GM10266 (cell line): ENCODE measurements around the gene SLC25A3.
A peak's percentile ranks its signal among the peaks of the same experiment; 100 is the strongest.
"Not testable (repeated sequence)": the region's sequence is repeated elsewhere in the genome, so short reads cannot be mapped to it uniquely, and the experiment has no call there.

Experiments
- DNase-seq: peaks from one replicate; pipeline ENCODE4 v3.0.0; 2012; ENCODE audit errors: extremely low spot score
- TF ChIP-seq, protein P1 (sequence below): IDR thresholded peaks from 2 replicates; pipeline ENCODE4 v1.5.1; 2012; ENCODE audit warnings: mild to moderate bottlenecking, low read depth; ENCODE audit not compliant: control insufficient read depth, insufficient read depth; ENCODE audit errors: missing control alignments

The SLC25A3 gene

DNA sequence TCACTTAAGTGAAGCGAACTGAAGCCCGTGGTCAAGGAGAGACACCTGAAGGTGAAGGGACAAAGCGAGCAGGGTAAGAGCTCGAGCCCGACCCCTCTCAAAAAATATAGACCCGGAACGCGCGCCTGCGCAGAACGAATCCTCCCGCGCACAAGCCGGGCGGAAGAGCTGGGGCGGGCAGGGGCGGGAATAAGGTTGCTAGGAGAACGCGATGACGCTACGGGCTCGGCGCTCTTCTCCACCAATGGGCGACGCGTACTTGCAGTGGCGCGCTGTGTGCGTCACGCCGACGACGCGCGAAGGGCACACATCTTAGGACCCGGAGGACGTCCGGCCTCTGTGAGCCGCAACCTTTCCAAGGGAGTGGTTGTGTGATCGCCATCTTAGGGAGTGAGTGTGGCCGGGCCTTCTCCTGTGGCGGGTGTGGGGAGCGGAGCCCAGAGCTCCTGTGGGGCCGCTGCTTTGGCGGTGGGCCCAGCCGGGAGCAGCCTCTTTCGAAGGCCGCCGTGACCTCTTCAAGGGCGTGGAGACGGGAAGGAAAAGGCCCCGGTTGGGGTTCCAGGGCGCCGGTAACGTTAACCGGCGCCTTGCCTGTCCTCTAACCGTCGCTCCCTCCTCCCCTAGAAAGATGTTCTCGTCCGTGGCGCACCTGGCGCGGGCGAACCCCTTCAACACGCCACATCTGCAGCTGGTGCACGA lies at the start of gene SLC25A3:
Gene SLC25A3, plus strand, starts transcription at position 336 of the 699 bp plus-strand sequence. Its CDS starts 293 bp downstream, at position 629.
- DNase-seq: peak; percentile 93
- TF ChIP-seq, protein P1, sequence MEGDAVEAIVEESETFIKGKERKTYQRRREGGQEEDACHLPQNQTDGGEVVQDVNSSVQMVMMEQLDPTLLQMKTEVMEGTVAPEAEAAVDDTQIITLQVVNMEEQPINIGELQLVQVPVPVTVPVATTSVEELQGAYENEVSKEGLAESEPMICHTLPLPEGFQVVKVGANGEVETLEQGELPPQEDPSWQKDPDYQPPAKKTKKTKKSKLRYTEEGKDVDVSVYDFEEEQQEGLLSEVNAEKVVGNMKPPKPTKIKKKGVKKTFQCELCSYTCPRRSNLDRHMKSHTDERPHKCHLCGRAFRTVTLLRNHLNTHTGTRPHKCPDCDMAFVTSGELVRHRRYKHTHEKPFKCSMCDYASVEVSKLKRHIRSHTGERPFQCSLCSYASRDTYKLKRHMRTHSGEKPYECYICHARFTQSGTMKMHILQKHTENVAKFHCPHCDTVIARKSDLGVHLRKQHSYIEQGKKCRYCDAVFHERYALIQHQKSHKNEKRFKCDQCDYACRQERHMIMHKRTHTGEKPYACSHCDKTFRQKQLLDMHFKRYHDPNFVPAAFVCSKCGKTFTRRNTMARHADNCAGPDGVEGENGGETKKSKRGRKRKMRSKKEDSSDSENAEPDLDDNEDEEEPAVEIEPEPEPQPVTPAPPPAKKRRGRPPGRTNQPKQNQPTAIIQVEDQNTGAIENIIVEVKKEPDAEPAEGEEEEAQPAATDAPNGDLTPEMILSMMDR: no peak

DNA sequence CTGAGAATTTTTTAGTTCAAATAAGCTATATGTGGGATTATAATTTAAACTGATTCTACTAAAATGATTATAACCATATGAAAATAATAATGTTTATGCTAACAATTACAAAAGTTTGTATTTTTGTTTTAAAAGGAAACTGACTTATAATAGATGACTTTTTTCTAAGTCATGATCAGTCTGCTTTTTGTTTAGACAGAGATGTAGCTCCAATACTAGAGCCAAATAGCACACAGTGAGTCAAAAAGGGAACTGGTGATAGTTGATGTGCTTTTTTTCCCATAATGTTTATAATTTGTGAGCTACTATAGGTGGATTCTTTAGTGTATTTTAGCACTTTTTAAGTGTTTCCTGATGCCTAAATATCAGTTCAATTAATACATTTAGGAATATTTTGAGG lies 49.8 kb upstream of the SLC25A3 start:
- no peak for DNase-seq
- TF ChIP-seq, protein P1: no peak

DNA sequence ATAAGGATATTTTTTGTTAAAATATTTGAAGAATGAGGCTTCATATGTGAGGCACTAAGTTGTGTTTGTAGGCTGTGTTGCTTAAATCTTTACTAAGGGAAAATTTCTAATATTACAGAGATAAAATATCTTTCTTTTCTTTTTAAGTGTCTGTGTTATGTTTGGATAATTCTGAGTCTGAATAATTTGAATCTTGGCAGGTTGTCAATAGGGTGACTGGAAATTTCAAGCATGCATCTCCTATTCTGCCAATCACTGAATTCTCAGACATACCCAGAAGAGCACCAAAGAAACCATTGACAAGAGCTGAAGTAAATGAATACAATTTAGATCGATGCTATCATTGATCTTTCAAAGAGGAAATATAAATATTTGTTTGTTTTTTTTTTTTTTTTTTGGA lies 48.7 kb upstream of the SLC25A3 start:
- TF ChIP-seq, protein P1: no peak
- DNase-seq: no peak

DNA sequence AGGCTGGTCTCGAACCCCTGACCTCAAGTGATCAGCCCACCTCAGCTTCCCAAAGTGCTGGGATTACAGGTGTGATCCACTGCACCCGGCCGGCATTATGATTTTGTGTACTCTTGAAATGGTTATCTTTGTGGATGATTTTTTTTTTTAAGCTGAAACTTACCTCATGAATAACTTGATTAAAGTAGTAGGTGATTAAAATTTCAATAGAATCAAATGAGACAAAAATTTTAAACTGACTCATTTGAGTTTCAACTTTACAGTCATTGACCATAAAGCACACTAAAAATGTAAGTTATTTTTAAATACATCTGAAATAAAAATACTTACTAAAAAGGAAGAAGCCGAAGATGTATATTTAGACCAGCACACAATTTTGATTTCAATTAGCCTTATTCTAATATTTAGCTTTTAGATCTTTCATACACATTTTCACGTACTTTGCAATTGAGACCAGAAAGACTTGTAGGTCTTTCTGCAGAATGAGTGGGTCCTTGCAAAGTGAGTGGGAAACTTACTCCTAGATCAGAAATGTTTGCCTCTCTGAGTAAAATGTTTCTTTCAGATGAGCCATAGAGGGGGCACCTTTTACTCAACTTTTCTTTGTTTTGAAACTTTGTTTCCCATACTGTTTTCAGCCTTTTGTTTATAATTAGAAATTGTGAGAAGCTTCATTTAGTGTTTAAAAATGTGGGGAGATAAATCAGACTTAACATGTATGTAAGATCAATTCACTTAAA lies 43.9 kb upstream of the SLC25A3 start:
- no peak for DNase-seq
- TF ChIP-seq, protein P1: no peak

DNA sequence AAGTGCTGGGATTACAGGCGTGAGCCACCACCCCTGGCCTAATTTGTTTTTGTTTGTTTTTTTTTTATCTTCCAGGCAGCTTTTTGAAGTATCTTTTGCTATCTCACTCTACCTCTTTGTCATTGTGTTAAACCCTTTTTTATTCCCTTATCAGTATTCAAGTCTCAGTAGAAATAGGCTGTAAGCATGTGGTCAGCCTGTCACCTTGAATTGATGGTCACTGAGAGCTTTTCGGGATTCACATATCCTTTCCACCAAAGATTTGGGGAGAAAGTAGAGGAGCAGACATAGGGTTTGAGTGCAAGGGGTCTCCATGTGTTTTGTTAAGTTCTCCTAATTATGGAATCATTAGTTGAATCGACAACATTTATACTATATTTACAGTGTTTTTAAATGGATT lies 41.7 kb upstream of the SLC25A3 start:
- DNase-seq: no peak
- TF ChIP-seq, protein P1: no peak

DNA sequence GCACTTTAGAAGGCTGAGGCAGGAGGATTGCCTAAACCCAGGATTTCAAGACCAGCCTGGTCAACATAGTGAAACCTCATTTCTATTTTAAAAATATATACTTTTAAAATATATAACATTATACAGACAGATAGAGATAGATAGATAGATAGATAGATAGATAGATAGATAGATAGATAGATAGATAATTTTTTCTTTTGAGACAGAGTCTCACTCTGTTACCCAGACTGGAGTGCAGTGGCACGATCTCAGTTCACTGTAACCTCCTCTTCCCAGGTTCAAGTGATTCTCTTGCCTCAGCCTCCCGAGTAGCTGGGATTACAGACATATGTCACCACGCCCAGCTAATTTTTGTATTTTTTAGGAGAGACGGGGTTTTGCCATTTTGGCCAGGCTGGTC lies 35.4 kb upstream of the SLC25A3 start:
- not testable (repeated sequence) for DNase-seq

DNA sequence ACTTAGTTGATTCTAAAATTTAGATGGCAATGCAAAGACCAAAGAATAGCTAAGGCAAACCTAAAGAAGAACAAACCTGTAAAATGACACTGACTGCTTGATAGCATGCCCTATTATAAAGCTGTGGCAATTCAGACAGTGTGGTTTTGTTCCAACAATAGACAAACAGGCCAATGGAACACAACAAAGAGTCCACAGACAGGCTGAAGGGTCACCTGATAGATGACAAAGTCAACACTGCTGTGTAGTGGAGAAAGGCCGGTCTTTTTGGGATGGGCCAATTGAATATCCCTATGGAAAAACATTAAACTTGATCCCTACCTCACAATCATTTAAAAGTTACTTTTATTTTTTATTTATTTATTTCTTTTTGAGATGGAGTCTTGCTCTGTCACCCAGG lies 33.8 kb upstream of the SLC25A3 start:
- TF ChIP-seq, protein P1: no peak
- DNase-seq: no peak
